Aorta (tissue), 5 donors: ENCODE measurements around the gene SLC32A1. TPM values are rescaled to one million over a fixed set of nuclear protein-coding genes. Genes with fewer than 3 reads are reported as not detected.
A peak's percentile ranks its signal among the peaks of the same experiment; 100 is the strongest.

Experiments
- ATAC-seq: fragments of 200-7000 bp; cut with Tn5 transposase; one replicate; pipeline ENCODE4 v1.9.1; 2022; ENCODE audit warnings: moderate library complexity; ENCODE audit not compliant: low FRiP score
- DNase-seq, 2 donors: peaks; one replicate each; pipeline ENCODE4 v3.0.0-alpha.2; 2020
- H3K27ac ChIP-seq, 2 donors: one replicate each; pipeline ENCODE4 v1.5.1; 2013; ENCODE audit warnings: low read length in 2 of 2, mild to moderate bottlenecking in 2 of 2, moderate library complexity in 2 of 2, control low read depth in 1 of 2, inconsistent platforms in 1 of 2, low read depth in 1 of 2
- H3K27me3 ChIP-seq, 2 donors: one replicate each; pipeline ENCODE4 v1.6.1; 2013; ENCODE audit warnings: control low read depth in 1 of 2, low read length in 1 of 2, mild to moderate bottlenecking in 1 of 2, moderate library complexity in 1 of 2; ENCODE audit not compliant: insufficient read depth in 2 of 2, control insufficient read depth in 1 of 2
- H3K36me3 ChIP-seq, 2 donors: one replicate each; pipeline ENCODE4 v1.6.1; 2013; ENCODE audit warnings: control low read depth in 1 of 2, low read length in 1 of 2, mild to moderate bottlenecking in 1 of 2; ENCODE audit not compliant: insufficient read depth in 2 of 2, control insufficient read depth in 1 of 2
- H3K4me1 ChIP-seq, 2 donors: one replicate each; pipeline ENCODE4 v1.6.1; 2013; ENCODE audit warnings: low read length in 2 of 2, control low read depth in 1 of 2, mild to moderate bottlenecking in 1 of 2, moderate library complexity in 1 of 2; ENCODE audit not compliant: insufficient read depth in 2 of 2, control insufficient read depth in 1 of 2
- H3K4me3 ChIP-seq, 2 donors: one replicate each; pipeline ENCODE4 v1.5.1; 2013; ENCODE audit warnings: low read length in 2 of 2, control low read depth in 1 of 2, mild to moderate bottlenecking in 1 of 2
- H3K9me3 ChIP-seq: one replicate; pipeline ENCODE4 v1.6.1; 2013; ENCODE audit warnings: mild to moderate bottlenecking, low read length; ENCODE audit not compliant: control insufficient read depth
- WGBS, 2 donors: extraction: QIAGEN DNeasy Blood & Tissue Kit; methylation state at CpG; one replicate each; pipeline ENCODE4 v1.1.7; 2013; 5-methylcytosine and 5-hydroxymethylcytosine counted together
- intact Hi-C, 2 donors: fragments of 100-400 bp; cut with DNase I; formaldehyde crosslinking; loops; one replicate each; pipeline versions ENCODE4 v1.14.2 to v1.15.0; 2022
- polyA plus RNA-seq, 2 donors: library from polyadenylated mRNA; stranded (reverse); fragments of 200-250 nt; gene quantifications; one replicate each; pipeline ENCODE4 v1.2.3, GENCODE V29; 2013
- total RNA-seq, 2 donors: library from RNA; stranded (reverse); fragmentation: NEBNext Ultra II Directional; extraction: Animal tissue kit (Norgen Biotek cat#: 25700); gene quantifications; one replicate each; pipeline ENCODE4 v1.2.1, GENCODE V29; 2021
- donor health status: healthy with polysubstance abuse.
- donor health status: Bipolar disorder and iron deficiency.
- donor health status: DM: no; HTN: no; CAD: no.
- donor health status: DM: no; HTN: no; CAD: no.
- donor health status: DM: yes; HTN: yes; CAD: no.

The SLC32A1 gene
- total and polyA plus RNA-seq, 4 donors: not detected

DNA sequence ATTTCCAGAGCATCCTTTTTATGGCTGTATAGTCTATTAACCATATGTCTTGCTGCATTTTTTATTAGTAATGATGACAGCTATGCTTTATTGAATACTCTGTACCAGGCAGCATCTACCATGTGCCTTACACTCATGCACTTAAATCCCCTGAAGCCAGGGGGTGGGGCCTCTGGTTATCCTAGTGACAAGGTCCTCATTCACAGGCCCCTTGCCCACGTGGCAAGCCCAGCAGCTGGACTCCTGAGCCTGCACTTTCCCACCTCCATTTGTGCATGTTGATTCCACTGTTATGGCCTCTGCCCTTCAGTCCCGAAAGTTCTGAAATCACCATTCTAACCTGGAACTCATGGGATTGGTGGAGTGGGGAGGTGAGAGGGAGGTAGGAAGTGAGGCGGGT is 46.3 kb downstream of the SLC32A1 start:
- Histone ChIP-seq H3K4me3 (no peak overlapping the region), H3K9me3 (no peaks in the 10 kb centered on the region), H3K36me3 (peaks cover 5 to 7% of the 10 kb centered on the region in 2 donors), H3K27ac (no peak overlapping the region), H3K4me1 (peaks cover 0 to 6% of the 10 kb centered on the region in 2 donors), H3K27me3 (no peaks in the 10 kb centered on the region)
- ATAC-seq (no peak), DNase-seq (no peak)
- WGBS, 2 donors: 86% methylated on average over 3 of the region's 3 CpGs
- intact Hi-C loops: no loop called here

DNA sequence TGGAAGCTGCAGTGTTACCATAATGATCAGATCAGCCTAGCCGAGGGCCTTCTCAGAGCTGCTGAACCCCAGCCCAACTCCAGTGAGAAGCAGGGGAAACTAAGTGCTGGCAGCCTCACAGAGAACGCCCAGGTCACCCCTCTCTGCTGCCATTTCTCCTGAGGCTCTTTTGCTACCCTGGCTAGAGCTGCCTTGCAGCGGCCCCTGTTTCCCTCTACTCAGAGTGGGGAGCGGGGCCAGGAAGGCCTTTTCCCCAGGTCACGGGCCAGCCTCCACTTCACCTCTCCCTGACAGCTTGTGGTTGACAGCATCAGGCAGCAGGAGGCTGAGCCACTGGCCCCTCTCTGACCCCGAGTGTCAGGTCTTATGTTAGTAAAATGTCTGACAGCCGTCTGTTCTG is 46.7 kb downstream of the SLC32A1 start:
- no peaks in the 10 kb centered on the region for H3K9me3 ChIP-seq
- H3K4me1 ChIP-seq: peaks cover 0 to 4% of the 10 kb centered on the region in 2 donors
- no peaks in the 10 kb centered on the region for H3K27me3 ChIP-seq
- ATAC-seq (no peak), DNase-seq (no peak)
- intact Hi-C loops: no loop called here
- no peak overlapping the region for H3K4me3 ChIP-seq
- 83 to 93% methylated on average over 7 of the region's 7 CpGs for WGBS, 2 donors
- H3K36me3 ChIP-seq: peaks cover 5 to 7% of the 10 kb centered on the region in 2 donors
- no peak overlapping the region for H3K27ac ChIP-seq

- H3K36me3 ChIP-seq: peaks cover 5 to 7% of the 10 kb centered on the region in 2 donors
These were observed 47.3 kb downstream of the SLC32A1 start for GRCh38 chr20:38771621-38772020.

DNA sequence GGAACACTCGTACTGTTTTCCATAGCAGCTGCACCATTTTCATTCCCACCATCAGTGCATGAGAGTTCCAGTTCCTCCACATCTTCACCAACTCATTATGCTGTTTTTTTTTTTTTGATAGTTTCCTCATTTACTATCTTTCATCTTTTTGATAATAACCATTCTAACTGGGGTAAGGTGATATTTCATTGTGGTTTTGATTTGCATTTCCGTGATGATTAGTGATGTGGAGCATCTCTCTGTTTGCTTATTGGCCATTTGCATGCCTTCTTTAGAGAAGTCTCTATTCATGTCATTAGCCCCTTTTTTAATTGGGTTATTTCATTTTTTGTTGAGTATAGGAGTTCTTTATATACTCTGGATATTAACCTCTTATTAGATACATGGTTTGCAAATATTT is 49.9 kb downstream of the SLC32A1 start:
- H3K27ac ChIP-seq: no peak overlapping the region
- intact Hi-C loops: no loop called here
- no peaks in the 10 kb centered on the region for H3K27me3 ChIP-seq
- H3K9me3 ChIP-seq: no peaks in the 10 kb centered on the region
- DNase-seq (no peak), ATAC-seq (no peak)
- no peaks in the 10 kb centered on the region for H3K4me1 ChIP-seq
- no peak overlapping the region for H3K4me3 ChIP-seq
- H3K36me3 ChIP-seq: peaks cover 5 to 7% of the 10 kb centered on the region in 2 donors
- WGBS, 2 donors: 60 to 99% methylated on average over 2 of the region's 2 CpGs

More at GRCh38 chr20:38771621-38772020, 47.3 kb downstream of the SLC32A1 start:
- DNase-seq: no peak
- Histone ChIP-seq H3K4me3 (no peak overlapping the region), H3K9me3 (no peaks in the 10 kb centered on the region), H3K27ac (peak overlapping the region in 1 of 2 donors; percentile 21), H3K4me1 (no peaks in the 10 kb centered on the region), H3K27me3 (no peaks in the 10 kb centered on the region)
- no peak for ATAC-seq
- intact Hi-C loops: no loop called here
- 90 to 94% methylated on average over 7 of the region's 7 CpGs for WGBS, 2 donors

DNA sequence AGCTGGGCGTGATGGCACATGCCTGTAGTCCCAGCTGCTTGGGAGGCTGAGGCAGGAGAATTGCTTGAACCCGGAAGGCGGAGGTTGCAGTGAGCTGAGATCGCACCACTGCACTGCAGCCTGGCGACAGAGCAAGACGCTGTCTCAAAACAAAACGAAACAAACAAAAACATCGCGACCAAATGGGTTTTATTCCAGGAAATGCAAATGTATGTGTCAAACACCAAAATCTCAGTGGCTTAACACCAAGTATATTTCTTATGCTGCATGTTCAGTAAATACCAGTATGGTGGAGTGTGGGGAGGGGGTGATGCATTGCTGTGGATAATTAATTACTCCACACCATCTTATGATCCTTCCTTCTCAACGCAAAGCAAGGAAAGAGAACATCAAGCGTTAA is 52.1 kb downstream of the SLC32A1 start:
- ATAC-seq: no peak
- Histone ChIP-seq H3K4me3 (no peak overlapping the region), H3K36me3 (peaks cover 5 to 7% of the 10 kb centered on the region in 2 donors), H3K4me1 (no peaks in the 10 kb centered on the region), H3K9me3 (no peaks in the 10 kb centered on the region), H3K27me3 (no peaks in the 10 kb centered on the region), H3K27ac (no peak overlapping the region)
- WGBS, 2 donors: 97 to 98% methylated on average over 11 of the region's 11 CpGs
- intact Hi-C loops: no loop called here
- no peak for DNase-seq

Other genes starting within 250 kb of the SLC32A1 start
- not detected for gene ADIG, start 143.3 kb upstream of the SLC32A1 start, total RNA-seq
- not detected for gene ADIG, start 143.3 kb upstream of the SLC32A1 start, polyA plus RNA-seq
- not detected for gene ARHGAP40, start 122.7 kb upstream of the SLC32A1 start, total RNA-seq
- gene ARHGAP40, start 122.7 kb upstream of the SLC32A1 start, polyA plus RNA-seq: not detected
- gene ACTR5, start 24.0 kb downstream of the SLC32A1 start, total RNA-seq: 1 to 10 TPM; 7.0 to 7.1 TPM
- 10 to 100 TPM in 1 of 2 donors, 1 to 10 TPM in 1; 3.5 to 10.3 TPM for gene ACTR5, start 24.0 kb downstream of the SLC32A1 start, polyA plus RNA-seq
- gene PPP1R16B, start 81.2 kb downstream of the SLC32A1 start, total RNA-seq: 10 to 100 TPM; 13.4 to 17.6 TPM
- 1 to 10 TPM in 1 of 2 donors, under 1 TPM in 1; 0.97 to 1.3 TPM for gene PPP1R16B, start 81.2 kb downstream of the SLC32A1 start, polyA plus RNA-seq
- 1 to 10 TPM; 3.4 to 6.1 TPM for gene FAM83D, start 201.9 kb downstream of the SLC32A1 start, total RNA-seq
- gene FAM83D, start 201.9 kb downstream of the SLC32A1 start, polyA plus RNA-seq: 1 to 10 TPM; 1.1 to 2.7 TPM
- 10 to 100 TPM; 11.3 TPM for gene DHX35, start 237.9 kb downstream of the SLC32A1 start, total RNA-seq
- gene DHX35, start 237.9 kb downstream of the SLC32A1 start, polyA plus RNA-seq: 10 to 100 TPM in 1 of 2 donors, 1 to 10 TPM in 1; 4.8 to 15.5 TPM